HG03520 (cell line): Measurements from ENCODE around the gene MYO18A.
"Not testable (repeated sequence)": the region's sequence is repeated elsewhere in the genome, so short reads cannot be mapped to it uniquely, and the experiment has no call there.

Experiments
- ATAC-seq: cut with Tn5 transposase; IDR thresholded peaks from one replicate; pipeline ENCODE4 v1.9.1; 2021; ENCODE audit warnings: mild to moderate bottlenecking, moderate library complexity; ENCODE audit not compliant: unreplicated experiment

MYO18A gene

GRCh38 chr17:29195465-29196081 lies 15.4 kb upstream of the MYO18A start:
- ATAC-seq, result no peak

- no peak for ATAC-seq
Observed at GRCh38 chr17:29194669-29195068, 14.5 kb upstream of the MYO18A start.

GRCh38 chr17:29193146-29193545 lies 12.9 kb upstream of the MYO18A start:
- ATAC-seq, result no peak

GRCh38 chr17:29190592-29191207 lies 10.5 kb upstream of the MYO18A start:
- ATAC-seq, result no peak

GRCh38 chr17:29190039-29190438 lies 9.8 kb upstream of the MYO18A start:
- ATAC-seq, result no peak

- ATAC-seq, result no peak
Observed at GRCh38 chr17:29189355-29189754, 9.2 kb upstream of the MYO18A start.

GRCh38 chr17:29181226-29181625 lies 1.0 kb upstream of the MYO18A start:
- ATAC-seq, result no peak

- ATAC-seq, result no peak
Observed at GRCh38 chr17:29180788-29181160, 576 bp upstream of the MYO18A start.

- ATAC-seq, result no peak
Observed at GRCh38 chr17:29179232-29180033, 765 bp downstream of the MYO18A start.

GRCh38 chr17:29178750-29179231 lies 1.4 kb downstream of the MYO18A start:
- ATAC-seq, result no peak

GRCh38 chr17:29177871-29178749 lies 2.1 kb downstream of the MYO18A start:
- ATAC-seq, result no peak

GRCh38 chr17:29177541-29177870 lies 2.7 kb downstream of the MYO18A start:
- no peak for ATAC-seq

GRCh38 chr17:29176558-29177351 lies 3.4 kb downstream of the MYO18A start:
- no peak for ATAC-seq

GRCh38 chr17:29175349-29175748 lies 4.8 kb downstream of the MYO18A start:
- no peak for ATAC-seq

GRCh38 chr17:29172589-29172988 lies 7.6 kb downstream of the MYO18A start:
- no peak for ATAC-seq

- ATAC-seq, result no peak
Observed at GRCh38 chr17:29170682-29171081, 9.5 kb downstream of the MYO18A start.

- ATAC-seq, result no peak
Observed at GRCh38 chr17:29169806-29170591, 10.2 kb downstream of the MYO18A start.

- not testable (repeated sequence) for ATAC-seq
Observed at GRCh38 chr17:29168759-29169126, 11.5 kb downstream of the MYO18A start.

GRCh38 chr17:29168079-29168758 lies 12.0 kb downstream of the MYO18A start:
- no peak for ATAC-seq
